Right lobe of liver (tissue), 6 donors: Measurements from ENCODE around the gene MYO1H. TPM values are rescaled to one million over a fixed set of nuclear protein-coding genes. Genes with fewer than 3 reads are reported as not detected.
"Not testable (repeated sequence)": the region's sequence is repeated elsewhere in the genome, so short reads cannot be mapped to it uniquely, and the experiment has no call there.

ENCODE experiments used
- ATAC-seq, 4 donors: fragments of 200-7000 bp; cut with Tn5 transposase; one replicate each; pipeline ENCODE4 v1.9.1; 2020; ENCODE audit warnings: mild to moderate bottlenecking in 4 of 4, moderate library complexity in 4 of 4
- DNase-seq, 3 donors: peaks; one replicate each; pipeline ENCODE4 v3.0.0-alpha.2; 2020
- H3K27ac ChIP-seq, 3 donors: fragments of 200-600 bp; one replicate each; pipeline ENCODE4 v1.8.0; 2022
- H3K27me3 ChIP-seq, 2 donors: fragments of 200-600 bp; one replicate each; pipeline ENCODE4 v1.8.0; 2022
- H3K36me3 ChIP-seq, 4 donors: fragments of 200-600 bp; sonication (generic) in 1 of 4; one replicate each; pipeline versions ENCODE4 v1.5.1 to v1.8.0; 2017 to 2022; ENCODE audit warnings: control low read depth in 1 of 4
- H3K4me1 ChIP-seq, 4 donors: fragments of 200-600 bp; sonication (generic) in 1 of 4; one replicate each; pipeline versions ENCODE4 v1.5.1 to v1.8.0; 2017 to 2022; ENCODE audit warnings: control low read depth in 1 of 4
- H3K4me3 ChIP-seq, 3 donors: fragments of 200-600 bp; one replicate each; pipeline ENCODE4 v1.8.0; 2022
- H3K9me3 ChIP-seq, 4 donors: fragments of 200-600 bp; sonication (generic) in 1 of 4; one replicate each; pipeline versions ENCODE4 v1.5.1 to v1.8.0; 2017 to 2022; ENCODE audit warnings: control low read depth in 1 of 4
- POLR2A ChIP-seq: fragments of 450-650 bp; IDR thresholded peaks from one replicate; pipeline ENCODE4 v1.6.1; 2017; ENCODE audit warnings: antibody characterized with exemption, mild to moderate bottlenecking
- WGBS: methylation state at CpG from one replicate; pipeline ENCODE4 v1.1.6; 2018; ENCODE audit warnings: low coverage, low lambda C conversion rate; ENCODE audit not compliant: insufficient coverage; ENCODE audit errors: missing lambda C conversion rate; 5-methylcytosine and 5-hydroxymethylcytosine counted together
- intact Hi-C, 2 donors: fragments of 100-400 bp; cut with DNase I; formaldehyde crosslinking; loops; one replicate each; pipeline versions ENCODE4 v1.11.2 to v1.14.1; 2022
- total RNA-seq, 6 experiments: library from RNA; depleted of rRNA in 2 of 6; stranded (reverse); fragments of >200 nt in 2 of 6; fragmentation: NEBNext Ultra II Directional in 3 of 6; extraction: Animal tissue kit (Norgen Biotek cat#: 25700) in 3 of 6; gene quantifications; one replicate each; pipeline versions ENCODE4 v1.1.0 to v1.2.4, GENCODE V29; 2016 to 2023
- TF ChIP-seq, protein P1 (sequence below), 4 donors: fragments of 200-600 bp in 3 of 4; fragments of 450-650 bp in 1 of 4; IDR thresholded peaks; one replicate each; pipeline versions ENCODE4 v1.5.1 to v1.8.0; 2016 to 2022; ENCODE audit warnings: antibody characterized with exemption in 4 of 4, mild to moderate bottlenecking in 2 of 4
- donor health status: DM: no; HTN: yes; CAD: no.
- donor health status: DM: no; HTN: no; CAD: no.
- donor health status: DM: no; HTN: no; CAD: no.
- donor health status: DM: no; HTN: yes; CAD: no.
- donor health status: DM: no; HTN: yes; CAD: no.

MYO1H gene
- total RNA-seq, 6 experiments from 2014 or later, result not detected

DNA sequence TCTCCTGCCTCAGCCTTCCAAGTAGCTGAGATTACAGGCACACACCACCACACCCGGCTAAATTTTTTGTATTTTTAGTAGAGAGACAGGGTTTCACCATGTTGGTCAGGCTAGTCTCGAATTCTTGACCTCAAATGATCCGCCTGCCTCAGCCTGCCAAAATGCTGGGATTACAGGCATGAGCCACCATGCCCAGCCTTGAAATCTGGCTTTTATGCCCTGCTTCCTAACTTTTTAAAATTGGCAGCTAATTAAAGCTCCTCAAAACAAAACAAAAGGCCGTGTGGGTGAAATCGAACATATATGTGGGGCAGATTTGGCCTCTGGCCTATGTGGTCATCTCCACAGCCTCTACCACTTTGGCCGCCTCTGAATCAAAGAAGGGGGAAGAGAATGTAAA, 91.5 kb downstream of the MYO1H start:
- H3K9me3 ChIP-seq, result no peaks in the 10 kb centered on the region
- no peaks in the 10 kb centered on the region for H3K36me3 ChIP-seq
- no peak for ATAC-seq
- intact Hi-C loops, result loop anchor here in 1 of 2 donors (10.0 kb wide), 1 partner anchor 336 kb away; no protein-coding TSS in a partner anchor
- no peaks in the 10 kb centered on the region for H3K27me3 ChIP-seq
- no peak overlapping the region for H3K4me3 ChIP-seq
- no peak overlapping the region for H3K27ac ChIP-seq
- TF ChIP-seq, protein P1, sequence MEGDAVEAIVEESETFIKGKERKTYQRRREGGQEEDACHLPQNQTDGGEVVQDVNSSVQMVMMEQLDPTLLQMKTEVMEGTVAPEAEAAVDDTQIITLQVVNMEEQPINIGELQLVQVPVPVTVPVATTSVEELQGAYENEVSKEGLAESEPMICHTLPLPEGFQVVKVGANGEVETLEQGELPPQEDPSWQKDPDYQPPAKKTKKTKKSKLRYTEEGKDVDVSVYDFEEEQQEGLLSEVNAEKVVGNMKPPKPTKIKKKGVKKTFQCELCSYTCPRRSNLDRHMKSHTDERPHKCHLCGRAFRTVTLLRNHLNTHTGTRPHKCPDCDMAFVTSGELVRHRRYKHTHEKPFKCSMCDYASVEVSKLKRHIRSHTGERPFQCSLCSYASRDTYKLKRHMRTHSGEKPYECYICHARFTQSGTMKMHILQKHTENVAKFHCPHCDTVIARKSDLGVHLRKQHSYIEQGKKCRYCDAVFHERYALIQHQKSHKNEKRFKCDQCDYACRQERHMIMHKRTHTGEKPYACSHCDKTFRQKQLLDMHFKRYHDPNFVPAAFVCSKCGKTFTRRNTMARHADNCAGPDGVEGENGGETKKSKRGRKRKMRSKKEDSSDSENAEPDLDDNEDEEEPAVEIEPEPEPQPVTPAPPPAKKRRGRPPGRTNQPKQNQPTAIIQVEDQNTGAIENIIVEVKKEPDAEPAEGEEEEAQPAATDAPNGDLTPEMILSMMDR (IDR thresholded peaks at IDR 0.05), result no peak
- no peak for TF ChIP-seq POLR2A
- H3K4me1 ChIP-seq, result no peaks in the 10 kb centered on the region
- 71% methylated on average over 5 of the region's 6 CpGs for WGBS
- DNase-seq, result no peak

DNA sequence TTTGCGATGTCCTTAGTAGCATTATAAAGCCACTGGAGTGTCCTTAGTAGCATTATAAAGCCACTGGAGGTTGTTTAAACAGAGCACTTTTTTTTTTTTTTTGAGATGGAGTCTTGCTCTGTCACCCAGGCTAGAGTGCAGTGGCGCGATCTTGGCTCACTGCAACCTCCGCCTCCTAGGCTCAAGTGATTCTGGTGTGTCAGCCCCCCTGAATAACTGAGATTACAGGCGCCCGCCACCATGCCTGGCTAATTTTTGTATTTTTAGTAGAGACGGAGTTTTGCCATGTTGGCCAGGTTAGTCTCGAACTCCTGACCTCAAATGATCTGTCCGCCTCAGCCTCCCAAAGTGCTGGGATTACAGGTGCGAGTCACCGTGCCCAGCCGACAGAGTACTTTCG, 92.3 kb downstream of the MYO1H start:
- H3K36me3 ChIP-seq, H3K4me3 ChIP-seq, H3K9me3 ChIP-seq, H3K4me1 ChIP-seq, DNase-seq, H3K27me3 ChIP-seq, ATAC-seq, H3K27ac ChIP-seq: not testable (repeated sequence)
- 87% methylated on average over 12 of the region's 13 CpGs for WGBS
- intact Hi-C loops, result loop anchor here in 1 of 2 donors (10.0 kb wide), 1 partner anchor 335 kb away; no protein-coding TSS in a partner anchor

DNA sequence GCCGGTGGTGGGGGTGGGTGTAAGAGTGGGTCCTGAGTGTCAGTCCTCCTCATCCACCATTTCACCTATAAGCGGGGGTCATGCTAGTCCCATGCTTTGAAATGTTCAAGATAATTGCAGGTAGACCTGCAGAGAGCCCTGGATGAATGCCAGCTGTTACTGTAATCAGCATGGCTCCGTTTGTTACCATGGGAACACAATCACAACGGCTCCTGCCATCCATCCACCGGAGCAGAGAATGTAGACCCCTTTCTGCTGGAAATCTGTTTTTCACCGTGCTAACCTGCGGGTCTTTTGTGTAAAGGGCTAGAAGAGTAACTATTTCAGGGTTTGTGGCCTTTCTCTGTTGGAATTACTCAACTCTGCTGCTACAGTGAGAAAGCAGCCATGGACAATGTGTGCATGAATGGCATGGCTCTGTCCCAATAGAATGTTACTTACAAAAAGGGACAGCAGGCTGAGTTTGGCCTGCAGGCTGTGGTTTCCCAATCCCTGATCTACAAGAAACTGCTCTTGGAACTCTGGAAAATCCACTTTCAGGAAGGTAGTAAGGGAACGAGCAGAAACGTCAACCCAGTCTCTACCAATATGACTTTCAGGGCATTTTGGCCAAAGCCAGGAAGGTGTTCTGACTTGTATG, 93.3 kb downstream of the MYO1H start:
- Histone ChIP-seq H3K9me3 (no peaks in the 10 kb centered on the region), H3K27me3 (no peaks in the 10 kb centered on the region), H3K4me3 (no peak overlapping the region), H3K27ac (no peak overlapping the region), H3K4me1 (no peaks in the 10 kb centered on the region), H3K36me3 (no peaks in the 10 kb centered on the region)
- WGBS, result 75% methylated on average over 8 of the region's 9 CpGs
- intact Hi-C loops, result no loop called here
- ATAC-seq, result no peak
- no peak for DNase-seq
- no peak for TF ChIP-seq POLR2A
- TF ChIP-seq, protein P1 (IDR thresholded peaks at IDR 0.05), result no peak

DNA sequence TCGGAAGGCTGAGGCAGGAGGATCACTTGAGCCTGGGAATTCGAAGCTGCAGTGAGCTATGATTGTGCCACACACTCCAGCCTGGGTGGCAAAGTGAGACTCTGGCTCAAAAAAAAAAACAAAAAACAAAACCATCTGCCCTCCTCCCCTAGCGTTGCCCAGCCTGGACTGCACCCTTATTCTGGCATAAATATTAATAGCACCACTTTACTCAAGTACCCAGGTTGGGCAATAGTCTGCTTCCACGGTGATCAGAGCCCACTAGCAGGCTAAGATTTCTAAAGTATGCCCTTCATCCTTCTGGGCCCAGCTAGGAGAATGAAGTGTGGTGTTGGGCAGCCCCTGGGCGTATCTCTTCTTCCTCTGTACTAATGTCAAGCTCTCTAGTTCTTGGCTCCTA, 96.1 kb downstream of the MYO1H start:
- H3K4me1 ChIP-seq, result peaks cover 0 to 6% (median 0%) of the 10 kb centered on the region in 4 donors
- H3K9me3 ChIP-seq, result no peaks in the 10 kb centered on the region
- H3K4me3 ChIP-seq, result no peak overlapping the region
- ATAC-seq (no peak), DNase-seq (no peak)
- TF ChIP-seq POLR2A, result no peak
- TF ChIP-seq, protein P1 (IDR thresholded peaks at IDR 0.05), result no peak
- WGBS, result 100% methylated on average over 1 of the region's 5 CpGs
- intact Hi-C loops, result no loop called here
- H3K27ac ChIP-seq, result no peak overlapping the region
- H3K36me3 ChIP-seq, result no peaks in the 10 kb centered on the region
- no peaks in the 10 kb centered on the region for H3K27me3 ChIP-seq

DNA sequence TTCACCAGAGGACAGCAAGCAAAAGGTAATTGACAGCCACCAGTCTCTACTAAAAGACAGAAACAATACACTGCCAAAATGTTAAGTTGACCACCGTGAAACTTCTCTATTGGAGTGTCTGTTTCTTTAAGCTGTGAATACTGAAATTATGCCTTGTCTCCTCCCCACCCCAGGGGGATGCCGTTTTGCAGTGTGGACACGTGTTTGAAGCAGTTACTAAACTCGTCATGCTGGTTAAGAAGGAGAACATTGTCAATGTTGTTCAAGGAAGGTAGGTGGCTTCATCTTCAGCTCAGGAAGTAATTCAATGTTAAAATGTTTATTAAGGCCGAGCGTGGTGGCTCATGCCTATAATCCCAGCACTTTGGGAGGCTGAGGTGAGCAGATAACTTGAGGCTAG, 96.6 kb downstream of the MYO1H start:
- WGBS, result 76% methylated on average over 6 of the region's 6 CpGs
- Histone ChIP-seq H3K27ac (no peak overlapping the region), H3K27me3 (no peaks in the 10 kb centered on the region), H3K4me3 (no peak overlapping the region), H3K36me3 (no peaks in the 10 kb centered on the region), H3K4me1 (peaks cover 0 to 6% (median 0%) of the 10 kb centered on the region in 4 donors), H3K9me3 (no peaks in the 10 kb centered on the region)
- TF ChIP-seq POLR2A, result no peak
- TF ChIP-seq, protein P1 (IDR thresholded peaks at IDR 0.05), result no peak
- intact Hi-C loops, result no loop called here
- ATAC-seq (no peak), DNase-seq (no peak)
